HepG2 (cell line): ENCODE measurements around the gene TMEM219. TPM values are rescaled to one million over a fixed set of nuclear protein-coding genes. Genes with fewer than 3 reads are reported as not detected.

Experiments used
- DPF2 ChIP-seq: sonication (generic); formaldehyde crosslinking; IDR thresholded peaks from 2 replicates; pipeline ENCODE4 v1.4.0; 2020; ENCODE audit warnings: mild to moderate bottlenecking, low read depth, missing genetic modification reagents, borderline replicate concordance
- ELK4 ChIP-seq: sonication (generic); formaldehyde crosslinking; IDR thresholded peaks from 2 replicates; pipeline ENCODE4 v1.9.0; 2021; ENCODE audit warnings: missing genetic modification reagents, borderline replicate concordance
- FLYWCH1 ChIP-seq: sonication (generic); formaldehyde crosslinking; IDR thresholded peaks from 2 replicates; pipeline ENCODE4 v1.8.1; 2023; ENCODE audit warnings: mild to moderate bottlenecking, missing genetic modification reagents
- GABPB1 ChIP-seq: IDR thresholded peaks from 2 replicates; pipeline ENCODE4 v1.6.1; 2016; ENCODE audit warnings: mild to moderate bottlenecking, missing genetic modification reagents, moderate library complexity, missing compliant biosample characterization
- HNRNPH1 ChIP-seq: fragments of 200-400 bp; formaldehyde crosslinking; optimal IDR thresholded peaks from 2 replicates; pipeline ENCODE3; 2017; ENCODE audit warnings: mild to moderate bottlenecking, low read depth, low read length
- KDM6A ChIP-seq: IDR thresholded peaks from 2 replicates; pipeline ENCODE4 v1.6.1; 2016; ENCODE audit warnings: low read depth
- LBX2 ChIP-seq: sonication (generic); formaldehyde crosslinking; IDR thresholded peaks from 2 replicates; pipeline ENCODE4 v1.5.0; 2020; ENCODE audit warnings: missing genetic modification reagents, mild to moderate bottlenecking, borderline replicate concordance
- PAXIP1 ChIP-seq: sonication (generic); formaldehyde crosslinking; conservative IDR thresholded peaks from 2 replicates; pipeline ENCODE4 v1.4.0; 2020; ENCODE audit warnings: mild to moderate bottlenecking, missing genetic modification reagents, moderate library complexity
- PBX2 ChIP-seq: IDR thresholded peaks from 2 replicates; pipeline ENCODE4 v1.6.1; 2016; ENCODE audit warnings: control low read depth
- PPARG ChIP-seq: conservative IDR thresholded peaks from 2 replicates; pipeline ENCODE4 v1.6.1; 2016; ENCODE audit warnings: missing biosample characterization, missing genetic modification reagents
- SMAD9 ChIP-seq: sonication (generic); formaldehyde crosslinking; IDR thresholded peaks from 2 replicates; pipeline ENCODE4 v1.5.1; 2020; ENCODE audit warnings: mild to moderate bottlenecking, missing genetic modification reagents
- TBX2 ChIP-seq: sonication (generic); formaldehyde crosslinking; IDR thresholded peaks from 2 replicates; pipeline ENCODE4 v1.5.0; 2020; ENCODE audit warnings: missing genetic modification reagents, mild to moderate bottlenecking, borderline replicate concordance
- ZBTB39 ChIP-seq: sonication (generic); formaldehyde crosslinking; IDR thresholded peaks from 2 replicates; pipeline ENCODE4 v1.5.0; 2020; ENCODE audit warnings: missing genetic modification reagents
- ZBTB46 ChIP-seq: sonication (generic); formaldehyde crosslinking; IDR thresholded peaks from 2 replicates; pipeline ENCODE4 v1.4.0; 2020; ENCODE audit warnings: mild to moderate bottlenecking, missing genetic modification reagents, borderline replicate concordance
- ZBTB7B ChIP-seq: sonication (generic); formaldehyde crosslinking; IDR thresholded peaks from 2 replicates; pipeline ENCODE4 v1.4.0; 2020; ENCODE audit warnings: missing genetic modification reagents
- ZNF274 ChIP-seq: sonication (generic); formaldehyde crosslinking; IDR thresholded peaks from 2 replicates; pipeline ENCODE4 v1.5.1; 2020; ENCODE audit warnings: mild to moderate bottlenecking, missing genetic modification reagents
- ZNF709 ChIP-seq: sonication (generic); formaldehyde crosslinking; IDR thresholded peaks from 2 replicates; pipeline ENCODE4 v1.5.0; 2020; ENCODE audit warnings: mild to moderate bottlenecking, missing genetic modification reagents
- ZNF772 ChIP-seq: sonication (generic); formaldehyde crosslinking; IDR thresholded peaks from 2 replicates; pipeline ENCODE4 v1.5.0; 2020; ENCODE audit warnings: mild to moderate bottlenecking, missing genetic modification reagents
- ZSCAN21 ChIP-seq: sonication (generic); formaldehyde crosslinking; IDR thresholded peaks from 2 replicates; pipeline ENCODE4 v1.8.0; 2022; ENCODE audit warnings: mild to moderate bottlenecking, missing genetic modification reagents, moderate library complexity, borderline replicate concordance
- polyA plus RNA-seq, 8 experiments: library from polyadenylated mRNA; depleted of rRNA in 3 of 8; stranded (reverse) in 7 of 8; unstranded in 1 of 8; fragments of >200 nt; fragmentation: Illumina TruSeq in 4 of 8; extraction: Trizol in 4 of 8; gene quantifications; 2 replicates each; pipeline versions ENCODE4 v1.2.1 to v1.2.3, GENCODE V29; 2011 to 2016; ENCODE audit warnings: low read depth in 4 of 8, missing spikeins in 1 of 8, mixed read lengths in 1 of 8; ENCODE audit not compliant: insufficient read depth in 1 of 8
- total RNA-seq, 5 experiments: library from RNA; depleted of rRNA; stranded (reverse); fragments of >200 nt; fragmentation: Illumina TruSeq; extraction: Trizol; gene quantifications; 2 replicates each; pipeline ENCODE4 v1.2.3, GENCODE V29; 2016; ENCODE audit warnings: low read depth in 1 of 5

The TMEM219 gene
- total and polyA plus RNA-seq, 2 of the 13 experiments (the other 11 are each of a cell fraction or from before 2014, with no cell fraction given) = 105 to 115 TPM

- TF ChIP-seq ELK4 (CRISPR knock-in tag) = no peak
- TF ChIP-seq ZNF274 (CRISPR knock-in tag) = 0 out of 2 replicates have a peak, but pooled peaks have one; percentile 6
- no peak for TF ChIP-seq ZBTB39 (CRISPR knock-in tag)
- peak; percentile 75 for TF ChIP-seq PAXIP1 (CRISPR knock-in tag)
- TF ChIP-seq KDM6A (CRISPR knock-in tag) = no peak
- TF ChIP-seq ZBTB46 (CRISPR knock-in tag) = no peak
- TF ChIP-seq ZNF772 (CRISPR knock-in tag) = no peak
- TF ChIP-seq GABPB1 (CRISPR knock-in tag) = no peak
- no peak for TF ChIP-seq ZNF709 (CRISPR knock-in tag)
- 0 out of 2 replicates have a peak, but pooled peaks have one; percentile 40 for TF ChIP-seq ZBTB7B
- TF ChIP-seq SMAD9 (CRISPR knock-in tag) = no peak
- 0 out of 2 replicates have a peak, but pooled peaks have one; percentile 31 for TF ChIP-seq TBX2 (CRISPR knock-in tag)
- no peak for TF ChIP-seq HNRNPH1
- no peak; the same call in 1 of the 2 replicates for TF ChIP-seq PBX2 (CRISPR knock-in tag)
- peak; percentile 60; the same call in 1 of the 2 replicates for TF ChIP-seq DPF2 (CRISPR knock-in tag)
- TF ChIP-seq LBX2 = 0 out of 2 replicates have a peak, but pooled peaks have one; percentile 17
- no peak for TF ChIP-seq FLYWCH1 (CRISPR knock-in tag)
- TF ChIP-seq PPARG (CRISPR knock-in tag) = peak; percentile 76
- TF ChIP-seq ZSCAN21 (CRISPR knock-in tag) = no peak
Measured at GRCh38 chr16:30016555-30017276, 54.8 kb downstream of the TMEM219 start (continued).
